RCC 7860 (cell line): ENCODE measurements around the gene GTPBP10.
"Not testable (repeated sequence)": the region's sequence is repeated elsewhere in the genome, so short reads cannot be mapped to it uniquely, and the experiment has no call there.

Experiments used
- DNase-seq: peaks from one replicate; pipeline ENCODE4 v3.0.0-alpha.2; 2015; ENCODE audit warnings: low spot score
- FAIRE-seq: peaks from 2 replicates; lab custom pipeline; 2012; peaks lifted over from hg19 to GRCh38; lab: Jason Lieb, UNC

The GTPBP10 gene

GRCh38 chr7:90346336-90347125 is at the start of gene GTPBP10:
Gene GTPBP10, plus strand, starts transcription at chr7:90346716. Its CDS starts 26 bp downstream, at chr7:90346742.
- DNase-seq, result peak; percentile 91
- FAIRE-seq, result peak; percentile 72

- FAIRE-seq (peak; percentile 71), DNase-seq (peak; percentile 64)
These were observed 48.1 kb upstream of the GTPBP10 start for GRCh38 chr7:90298145-90299038.

GRCh38 chr7:90303241-90303640 is 43.3 kb upstream of the GTPBP10 start:
- FAIRE-seq (no peak), DNase-seq (no peak)

- no peak for DNase-seq
- no peak for FAIRE-seq
These were observed 36.6 kb upstream of the GTPBP10 start for GRCh38 chr7:90309872-90310271.

GRCh38 chr7:90311175-90311574 is 35.3 kb upstream of the GTPBP10 start:
- FAIRE-seq, result no peak
- no peak for DNase-seq

GRCh38 chr7:90312745-90313144 is 33.8 kb upstream of the GTPBP10 start:
- no peak for FAIRE-seq
- no peak for DNase-seq

- no peak for DNase-seq
- no peak for FAIRE-seq
These were observed 32.6 kb upstream of the GTPBP10 start for GRCh38 chr7:90313907-90314306.

- FAIRE-seq, result no peak
- DNase-seq, result no peak
These were observed 26.5 kb upstream of the GTPBP10 start for GRCh38 chr7:90320014-90320413.

- FAIRE-seq, result no peak
- DNase-seq, result no peak
These were observed 26.1 kb upstream of the GTPBP10 start for GRCh38 chr7:90320418-90320800.

- FAIRE-seq, result no peak
- DNase-seq, result no peak
These were observed 25.6 kb upstream of the GTPBP10 start, which contains the start of gene FAM237B for GRCh38 chr7:90320801-90321494. Gene FAM237B, minus strand, starts transcription at chr7:90321304. Its CDS starts 1,556 bp downstream, at chr7:90319748.

GRCh38 chr7:90322837-90323236 is 23.7 kb upstream of the GTPBP10 start:
- no peak for DNase-seq
- no peak for FAIRE-seq

- FAIRE-seq, result no peak
- no peak for DNase-seq
These were observed 20.0 kb upstream of the GTPBP10 start for GRCh38 chr7:90326500-90326899.

GRCh38 chr7:90334193-90334843 is 12.2 kb upstream of the GTPBP10 start:
- FAIRE-seq (no peak), DNase-seq (no peak)

GRCh38 chr7:90334926-90335325 is 11.6 kb upstream of the GTPBP10 start:
- not testable (repeated sequence) for FAIRE-seq, DNase-seq

GRCh38 chr7:90337106-90337505 is 9.4 kb upstream of the GTPBP10 start:
- DNase-seq, result no peak
- no peak for FAIRE-seq

GRCh38 chr7:90345016-90345415 is 1.5 kb upstream of the GTPBP10 start:
- no peak for FAIRE-seq
- DNase-seq, result no peak

GRCh38 chr7:90345595-90346335 is 751 bp upstream of the GTPBP10 start:
- no peak for DNase-seq

GRCh38 chr7:90347759-90348158 is 1.2 kb downstream of the GTPBP10 start:
- FAIRE-seq (no peak), DNase-seq (no peak)

More at GRCh38 chr7:90345595-90346335, 751 bp upstream of the GTPBP10 start:
- FAIRE-seq, result no peak

- FAIRE-seq, result no peak
These were observed 2.8 kb downstream of the GTPBP10 start for GRCh38 chr7:90349305-90349704.

GRCh38 chr7:90350032-90350431 is 3.5 kb downstream of the GTPBP10 start:
- FAIRE-seq, result not testable (repeated sequence)

More at GRCh38 chr7:90349305-90349704, 2.8 kb downstream of the GTPBP10 start:
- no peak for DNase-seq

More at GRCh38 chr7:90350032-90350431, 3.5 kb downstream of the GTPBP10 start:
- DNase-seq, result not testable (repeated sequence)
